COR-L47 (cell line): ENCODE results near the gene EFS.
"Not testable (repeated sequence)": the region's sequence is repeated elsewhere in the genome, so short reads cannot be mapped to it uniquely, and the experiment has no call there.

Source experiments
- DNase-seq: peaks from one replicate; lab custom pipeline; 2025; lab: John Stamatoyannopoulos, UW

The EFS gene

DNA sequence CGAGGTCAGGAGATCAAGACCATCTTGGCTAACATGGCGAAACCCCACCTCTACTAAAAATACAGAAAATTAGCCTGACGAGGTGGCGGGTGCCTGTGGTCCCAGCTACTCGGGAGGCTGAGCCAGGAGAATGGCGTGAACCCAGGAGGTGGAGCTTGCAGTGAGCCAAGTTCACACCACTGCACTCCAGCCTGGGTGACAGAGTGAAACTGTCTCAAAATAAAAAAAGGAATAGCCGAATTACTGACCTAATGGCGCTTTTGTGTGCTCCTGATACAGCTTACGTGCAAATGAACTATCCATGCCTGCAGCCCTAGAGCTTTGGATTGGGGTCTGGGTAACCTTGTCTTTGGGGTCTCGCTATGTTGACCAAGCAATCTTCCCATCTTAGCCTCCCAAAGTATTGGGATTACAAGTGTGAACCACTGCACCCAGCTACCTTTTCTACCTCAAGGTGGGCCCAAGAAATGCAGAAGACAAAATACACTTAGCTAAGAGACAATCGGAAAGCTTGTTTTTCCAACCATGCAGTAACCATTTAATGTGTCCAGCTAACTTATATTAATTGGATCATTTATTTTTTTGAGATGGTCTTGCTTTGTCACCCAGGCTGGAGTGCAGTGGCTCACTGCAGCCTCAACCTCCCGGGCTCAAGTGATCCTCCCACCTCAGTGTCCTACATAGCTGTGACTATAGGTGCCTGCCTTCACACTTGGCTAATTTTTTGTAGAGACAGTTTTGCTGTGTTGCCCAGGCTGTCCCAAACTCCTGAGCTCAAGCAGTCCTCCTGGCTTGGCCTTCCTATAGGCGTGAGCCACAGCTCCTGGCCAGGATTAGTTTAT is 38.3 kb downstream of the EFS start:
- DNase-seq = no peak

DNA sequence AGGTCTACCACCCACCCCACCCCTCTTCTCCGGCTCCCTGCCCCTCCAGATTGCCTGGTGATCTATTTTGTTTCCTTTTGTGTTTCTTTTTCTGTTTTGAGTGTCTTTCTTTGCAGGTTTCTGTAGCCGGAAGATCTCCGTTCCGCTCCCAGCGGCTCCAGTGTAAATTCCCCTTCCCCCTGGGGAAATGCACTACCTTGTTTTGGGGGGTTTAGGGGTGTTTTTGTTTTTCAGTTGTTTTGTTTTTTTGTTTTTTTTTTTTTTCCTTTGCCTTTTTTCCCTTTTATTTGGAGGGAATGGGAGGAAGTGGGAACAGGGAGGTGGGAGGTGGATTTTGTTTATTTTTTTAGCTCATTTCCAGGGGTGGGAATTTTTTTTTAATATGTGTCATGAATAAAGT is 39.2 kb downstream of the EFS start:
- DNase-seq = not testable (repeated sequence)

DNA sequence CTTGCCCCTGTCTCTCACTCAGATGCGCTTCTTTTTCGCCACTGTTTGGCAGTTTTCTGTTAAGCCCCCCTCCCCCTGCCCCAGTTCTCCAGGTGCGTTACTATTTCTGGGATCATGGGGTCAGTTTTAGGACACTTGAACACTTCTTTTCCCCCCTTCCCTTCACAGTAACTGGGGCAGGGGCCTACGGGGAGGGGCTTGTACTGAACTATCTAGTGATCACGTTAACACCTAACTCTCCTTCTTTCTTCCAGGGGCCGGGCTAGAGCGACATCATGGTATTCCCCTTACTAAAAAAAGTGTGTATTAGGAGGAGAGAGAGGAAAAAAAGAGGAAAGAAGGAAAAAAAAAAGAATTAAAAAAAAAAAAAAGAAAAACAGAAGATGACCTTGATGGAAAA is 40.0 kb downstream of the EFS start:
- DNase-seq = no peak

DNA sequence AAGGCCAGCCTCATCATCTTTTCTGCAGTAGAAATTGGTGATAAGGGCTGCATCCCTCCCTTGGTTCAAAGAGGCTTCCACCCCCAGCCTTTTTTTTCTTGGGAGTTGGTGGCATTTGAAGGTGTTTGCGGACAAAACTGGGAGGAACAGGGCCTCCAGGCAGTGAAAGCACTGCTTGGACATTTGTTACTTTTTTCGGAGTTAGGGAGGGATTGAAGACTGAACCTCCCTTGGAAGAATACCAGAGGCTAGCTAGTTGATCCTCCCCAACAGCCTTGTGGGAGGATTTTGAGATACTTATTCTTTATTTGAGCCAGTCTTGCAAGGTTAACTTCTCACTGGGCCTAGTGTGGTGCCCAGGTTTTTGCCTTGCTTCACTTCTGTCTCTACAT is 40.5 kb downstream of the EFS start:
- DNase-seq = no peak

DNA sequence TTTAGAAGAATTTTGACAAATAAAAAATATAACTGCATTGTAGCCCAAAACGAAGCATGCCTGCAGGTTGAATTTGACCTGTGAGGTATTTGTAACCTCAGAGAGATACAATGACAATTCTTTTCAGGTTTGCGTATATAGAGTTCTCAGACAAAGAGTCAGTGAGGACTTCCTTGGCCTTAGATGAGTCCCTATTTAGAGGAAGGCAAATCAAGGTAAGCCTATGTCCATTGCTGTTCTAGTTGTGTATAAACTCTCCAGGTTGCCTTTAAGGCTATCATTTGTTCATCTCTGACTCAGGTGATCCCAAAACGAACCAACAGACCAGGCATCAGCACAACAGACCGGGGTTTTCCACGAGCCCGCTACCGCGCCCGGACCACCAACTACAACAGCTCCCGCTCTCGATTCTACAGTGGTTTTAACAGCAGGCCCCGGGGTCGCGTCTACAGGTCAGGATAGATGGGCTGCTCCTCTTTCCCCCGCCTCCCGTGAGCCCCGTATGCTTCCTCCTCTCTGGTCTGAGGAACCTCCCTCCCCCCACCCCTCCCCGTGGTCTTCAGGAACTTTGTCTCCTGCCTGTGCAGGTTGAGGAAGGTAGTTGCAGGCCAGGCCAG is 41.0 kb downstream of the EFS start:
- DNase-seq = no peak

DNA sequence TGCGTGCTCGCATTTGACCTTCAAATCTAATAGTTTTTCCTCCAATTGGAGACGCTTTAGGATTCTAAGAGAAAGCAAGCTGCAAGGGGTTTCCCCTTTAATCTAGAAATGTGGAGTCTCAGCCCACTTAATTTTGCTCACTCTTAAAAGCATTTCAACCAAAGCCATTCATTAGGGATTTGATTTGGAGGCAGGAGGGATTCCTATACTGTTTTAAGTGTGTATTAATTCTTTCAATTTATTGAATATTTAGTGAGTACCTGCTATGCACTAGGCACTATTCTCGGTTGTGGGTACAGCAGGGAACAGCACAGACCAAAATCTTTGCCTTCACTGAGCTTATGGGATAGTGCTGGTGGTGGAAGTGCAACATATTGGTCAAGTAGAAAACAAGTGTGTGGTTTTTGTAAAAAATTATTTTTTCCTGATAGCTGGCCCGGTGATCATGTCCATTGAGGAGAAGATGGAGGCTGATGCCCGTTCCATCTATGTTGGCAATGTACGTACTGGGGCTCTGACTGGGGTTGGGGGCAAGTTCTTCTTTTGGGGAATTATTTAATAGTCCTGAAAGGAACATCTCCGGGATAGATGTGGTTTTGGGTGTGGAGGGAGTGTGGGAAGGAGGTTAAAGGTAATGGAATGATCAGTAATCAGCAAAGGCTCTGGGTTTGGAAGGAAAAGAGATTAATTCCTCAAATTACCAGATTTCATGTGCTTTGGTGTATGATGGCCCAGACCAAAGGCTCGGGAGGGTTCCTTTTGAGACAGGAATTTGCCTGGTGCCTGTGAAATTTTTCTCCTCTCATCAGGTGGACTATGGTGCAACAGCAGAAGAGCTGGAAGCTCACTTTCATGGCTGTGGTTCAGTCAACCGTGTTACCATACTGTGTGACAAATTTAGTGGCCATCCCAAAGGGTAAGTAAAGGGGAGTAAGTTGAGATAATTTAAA is 42.1 kb downstream of the EFS start:
- no peak for DNase-seq

DNA sequence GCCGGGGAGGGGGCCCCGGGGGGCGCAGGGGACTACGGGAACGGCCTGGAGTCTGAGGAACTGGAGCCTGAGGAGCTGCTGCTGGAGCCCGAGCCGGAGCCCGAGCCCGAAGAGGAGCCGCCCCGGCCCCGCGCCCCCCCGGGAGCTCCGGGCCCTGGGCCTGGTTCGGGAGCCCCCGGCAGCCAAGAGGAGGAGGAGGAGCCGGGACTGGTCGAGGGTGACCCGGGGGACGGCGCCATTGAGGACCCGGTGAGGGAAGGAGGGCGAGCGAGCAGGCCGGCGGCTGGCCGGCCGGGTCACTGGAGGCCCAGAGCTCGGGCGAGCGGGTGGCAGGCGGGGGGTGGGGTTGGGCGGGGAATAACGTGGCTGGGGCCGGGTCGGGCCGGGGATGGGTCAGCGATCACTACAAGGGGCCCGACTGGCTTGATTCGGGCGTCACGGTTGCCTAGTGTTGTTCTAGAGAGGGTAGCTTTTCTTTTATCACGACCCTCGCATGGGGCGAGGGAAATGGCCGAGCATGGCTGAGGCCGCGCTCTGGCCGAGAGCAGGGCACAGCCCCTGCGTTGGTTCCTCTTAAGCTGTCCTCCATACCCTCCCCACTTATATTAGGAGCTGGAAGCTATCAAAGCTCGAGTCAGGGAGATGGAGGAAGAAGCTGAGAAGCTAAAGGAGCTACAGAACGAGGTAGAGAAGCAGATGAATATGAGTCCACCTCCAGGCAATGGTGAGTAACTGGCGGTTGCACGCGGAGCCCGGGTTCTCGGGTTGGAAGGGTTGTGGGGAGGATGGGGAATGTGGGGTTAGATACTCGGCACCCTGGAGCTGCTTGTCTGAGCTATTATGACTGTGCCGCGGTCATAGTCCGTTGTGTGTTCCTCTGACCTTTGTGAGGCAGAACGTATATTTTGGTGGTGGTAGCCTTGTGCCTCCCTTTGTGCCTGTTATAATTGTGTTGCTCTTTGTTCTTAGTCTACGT is 43.1 kb downstream of the EFS start:
- DNase-seq = no peak

DNA sequence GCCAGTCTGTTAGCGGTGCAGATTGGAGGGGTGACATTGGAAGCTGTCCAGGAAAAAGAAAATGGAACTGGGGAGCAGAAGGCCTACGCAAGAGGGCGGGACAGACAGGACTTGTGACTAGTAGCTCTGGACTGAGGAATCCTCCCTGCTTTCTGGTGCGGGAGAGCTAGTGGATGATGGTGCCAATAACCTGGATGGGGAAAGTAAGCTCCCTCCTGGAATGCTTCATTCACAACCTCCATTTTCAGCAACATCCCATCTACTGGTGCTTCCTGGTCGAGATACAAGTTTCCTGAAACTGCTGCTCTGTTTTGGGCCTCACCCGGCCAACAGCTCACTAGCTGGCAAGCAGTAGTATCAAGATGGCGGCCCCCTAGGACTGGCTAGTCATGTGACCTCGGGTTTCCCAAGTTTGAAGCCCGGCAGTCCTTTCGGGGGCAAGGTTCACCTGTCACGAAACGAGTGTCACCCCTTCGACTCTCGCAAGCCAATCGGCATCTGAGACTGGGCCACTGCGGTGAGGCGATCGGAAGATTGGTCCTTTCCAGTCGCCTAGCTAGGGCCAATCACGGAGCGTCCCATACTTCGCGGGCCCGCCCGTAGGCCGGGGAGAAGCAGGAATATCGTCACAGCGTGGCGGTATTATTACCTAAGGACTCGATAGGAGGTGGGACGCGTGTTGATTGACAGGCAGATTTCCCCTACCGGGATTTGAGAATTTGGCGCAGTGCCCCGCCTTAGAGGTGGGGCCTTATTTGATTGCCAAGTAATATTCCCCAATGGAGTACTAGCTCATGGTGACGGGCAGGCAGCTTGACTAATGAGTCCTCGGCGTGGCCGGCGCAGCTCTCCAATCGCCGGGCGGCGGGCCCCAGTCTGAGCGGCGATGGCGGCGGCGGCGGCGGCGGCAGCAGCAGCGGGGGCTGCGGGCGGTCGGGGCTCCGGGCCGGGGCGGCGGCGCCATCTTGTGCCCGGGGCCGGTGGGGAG is 44.1 kb downstream of the EFS start, which contains the start of gene PABPN1:
Gene PABPN1 (plus strand): TSS at position 874 of the 988 bp plus-strand sequence. CDS start 13 bp downstream, at position 887.
- peak; percentile 100 for DNase-seq

DNA sequence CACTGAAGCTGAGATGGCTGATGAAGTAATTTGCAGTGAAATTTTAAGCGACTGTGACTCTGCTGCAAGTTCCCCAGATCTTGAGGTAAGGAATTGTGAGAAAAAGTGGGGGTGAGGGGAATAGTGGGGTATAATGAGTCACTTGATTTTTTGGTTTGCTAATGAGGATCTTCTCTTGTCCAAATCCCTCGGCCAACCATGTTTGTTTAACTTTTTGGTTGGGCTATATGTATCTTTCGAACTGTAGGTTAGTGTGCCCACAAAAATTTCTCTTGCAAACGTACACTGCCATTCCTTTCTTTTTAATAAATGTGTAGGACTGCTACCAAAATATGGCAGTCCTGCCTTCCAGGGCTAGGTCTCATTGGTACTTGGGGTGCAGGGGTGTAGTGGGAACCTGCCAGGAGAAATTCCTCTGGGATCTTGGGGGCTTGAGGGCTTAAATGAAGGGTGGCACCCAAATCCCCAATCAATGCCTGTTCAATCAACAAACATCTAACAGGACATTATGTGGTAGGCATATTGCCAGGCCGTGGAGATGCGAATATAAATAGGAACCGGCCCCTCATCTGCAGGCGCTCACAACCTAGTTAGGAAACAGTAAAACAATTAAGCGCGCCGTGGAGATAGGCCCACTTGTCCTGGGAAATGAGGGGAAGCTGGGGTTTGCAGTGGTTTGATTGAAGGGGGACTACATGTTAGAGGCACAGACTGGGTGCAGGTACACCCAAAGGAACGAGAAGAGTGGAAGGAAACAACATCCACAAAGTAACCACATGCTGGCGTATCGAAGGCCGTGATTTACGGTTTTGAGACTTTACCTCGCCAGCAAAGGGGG is 45.0 kb downstream of the EFS start:
- no peak for DNase-seq

DNA sequence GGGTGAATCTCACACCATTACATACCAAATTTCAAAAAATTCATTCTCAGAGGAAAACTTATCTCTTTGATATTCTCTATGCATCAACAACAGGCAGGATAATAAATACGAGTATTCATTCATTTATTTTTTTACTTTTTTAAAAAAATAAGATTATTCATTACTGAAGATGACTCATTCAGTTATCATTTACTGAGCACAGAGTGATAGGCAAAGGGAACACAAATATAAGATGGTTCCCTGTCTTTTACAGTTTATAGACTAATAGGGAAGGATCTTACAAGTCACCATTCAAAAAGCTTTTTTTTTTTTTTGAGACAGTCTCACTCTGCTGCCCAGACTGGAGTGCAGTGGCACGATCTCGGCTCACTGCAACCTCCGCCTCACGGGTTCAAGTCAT is 48.7 kb downstream of the EFS start:
- DNase-seq = no peak

DNA sequence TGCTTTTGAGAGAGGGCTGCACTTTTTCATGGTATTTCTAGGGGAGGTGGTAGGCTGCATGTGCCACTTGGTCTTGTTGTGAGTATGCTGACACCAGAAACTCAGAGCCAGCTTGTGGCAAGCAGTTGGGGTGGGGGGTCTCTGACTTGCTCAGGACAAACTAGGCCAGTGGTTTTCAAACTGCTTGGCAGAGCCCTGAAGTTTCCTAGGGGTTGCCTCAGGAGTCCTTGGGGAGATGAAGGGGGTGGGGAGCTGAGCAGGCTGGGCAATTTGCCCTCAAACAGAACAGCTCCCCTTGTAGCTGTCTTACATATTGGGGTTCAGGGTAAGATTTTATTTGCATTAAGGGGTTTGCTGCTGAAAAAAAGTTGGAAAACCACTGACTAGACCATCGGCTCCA is 54.4 kb downstream of the EFS start:
- DNase-seq = no peak

DNA sequence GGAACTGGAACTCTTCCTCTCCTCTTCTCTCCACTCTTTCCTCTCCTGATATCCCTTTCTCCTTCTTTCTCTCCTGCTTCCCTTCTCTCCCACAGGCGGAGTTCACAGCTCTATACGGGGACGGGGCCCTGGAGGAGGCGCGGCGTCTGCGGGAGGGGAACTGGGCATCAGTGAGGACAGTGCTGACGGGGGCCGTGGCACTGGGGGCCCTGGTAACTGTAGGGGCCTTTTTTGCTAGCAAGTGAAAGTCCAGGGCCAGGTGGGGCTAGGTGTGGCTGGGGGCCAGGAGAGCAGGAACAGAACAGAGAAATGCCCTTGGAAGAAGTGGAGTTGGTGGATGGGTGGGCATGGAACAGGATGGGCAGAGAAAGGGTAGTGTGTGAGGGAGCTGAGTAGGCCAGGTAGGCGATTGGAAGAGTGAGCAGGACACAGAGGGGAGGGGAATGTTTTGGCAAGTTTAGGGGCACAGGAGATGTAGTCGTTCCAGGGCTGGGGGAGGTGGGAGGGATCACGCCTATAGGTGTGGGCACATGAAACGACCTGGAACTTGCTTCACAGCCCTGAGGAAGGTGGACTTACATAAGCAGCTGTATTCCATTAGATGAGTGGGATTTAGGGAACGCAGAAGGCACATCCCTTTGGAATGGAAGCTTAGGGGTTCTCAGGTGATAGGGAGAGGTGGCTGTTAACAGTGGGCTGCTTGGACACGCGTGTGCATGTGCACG is 56.1 kb downstream of the EFS start:
- DNase-seq = no peak

DNA sequence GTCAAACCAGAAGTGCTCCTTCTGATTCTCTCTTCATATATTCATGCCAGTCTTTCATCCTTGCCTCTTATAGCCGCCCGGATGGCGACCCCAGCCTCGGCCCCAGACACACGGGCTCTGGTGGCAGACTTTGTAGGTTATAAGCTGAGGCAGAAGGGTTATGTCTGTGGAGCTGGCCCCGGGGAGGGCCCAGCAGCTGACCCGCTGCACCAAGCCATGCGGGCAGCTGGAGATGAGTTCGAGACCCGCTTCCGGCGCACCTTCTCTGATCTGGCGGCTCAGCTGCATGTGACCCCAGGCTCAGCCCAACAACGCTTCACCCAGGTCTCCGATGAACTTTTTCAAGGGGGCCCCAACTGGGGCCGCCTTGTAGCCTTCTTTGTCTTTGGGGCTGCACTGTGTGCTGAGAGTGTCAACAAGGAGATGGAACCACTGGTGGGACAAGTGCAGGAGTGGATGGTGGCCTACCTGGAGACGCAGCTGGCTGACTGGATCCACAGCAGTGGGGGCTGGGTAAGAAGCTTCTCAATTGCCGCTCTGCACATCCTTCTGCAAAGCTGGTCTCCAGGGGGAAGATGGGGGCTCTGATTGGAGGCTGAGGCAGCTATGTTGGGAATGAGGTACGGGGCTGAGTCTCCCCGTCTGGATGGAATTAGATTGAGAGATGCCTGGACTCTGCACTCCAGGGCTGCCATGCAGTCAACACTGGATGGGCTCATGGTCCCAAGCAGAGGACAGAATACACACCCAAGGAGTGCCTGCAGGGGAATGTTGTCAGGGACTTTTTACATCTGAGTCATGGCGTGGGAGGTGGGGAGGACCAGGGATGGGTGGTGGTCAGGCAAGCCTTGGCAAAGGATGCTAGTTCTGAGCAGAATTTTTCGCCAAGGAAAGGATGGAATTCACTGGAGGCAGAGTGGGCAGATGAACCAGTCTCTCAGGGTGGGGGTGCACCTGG is 57.0 kb downstream of the EFS start:
- no peak for DNase-seq

DNA sequence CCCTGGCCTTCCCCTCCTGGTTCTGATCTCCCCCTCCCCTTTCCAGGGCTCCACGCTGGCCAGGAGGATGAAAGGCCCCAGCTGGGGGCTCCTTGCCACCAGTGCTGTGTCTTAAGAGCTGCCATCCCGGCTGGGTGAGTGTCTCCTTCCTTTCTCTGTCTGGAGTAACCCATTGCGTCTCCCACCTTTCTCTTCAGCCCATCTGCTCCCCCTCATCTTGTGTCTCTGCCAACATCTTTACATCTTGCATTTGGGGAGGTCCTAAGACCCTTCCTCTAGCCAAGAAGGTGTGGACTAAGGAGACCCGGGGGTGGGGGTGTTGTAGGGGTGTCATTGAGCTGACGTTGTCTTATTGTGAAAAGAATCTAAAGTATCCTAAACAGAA is 57.8 kb downstream of the EFS start:
- no peak for DNase-seq

DNA sequence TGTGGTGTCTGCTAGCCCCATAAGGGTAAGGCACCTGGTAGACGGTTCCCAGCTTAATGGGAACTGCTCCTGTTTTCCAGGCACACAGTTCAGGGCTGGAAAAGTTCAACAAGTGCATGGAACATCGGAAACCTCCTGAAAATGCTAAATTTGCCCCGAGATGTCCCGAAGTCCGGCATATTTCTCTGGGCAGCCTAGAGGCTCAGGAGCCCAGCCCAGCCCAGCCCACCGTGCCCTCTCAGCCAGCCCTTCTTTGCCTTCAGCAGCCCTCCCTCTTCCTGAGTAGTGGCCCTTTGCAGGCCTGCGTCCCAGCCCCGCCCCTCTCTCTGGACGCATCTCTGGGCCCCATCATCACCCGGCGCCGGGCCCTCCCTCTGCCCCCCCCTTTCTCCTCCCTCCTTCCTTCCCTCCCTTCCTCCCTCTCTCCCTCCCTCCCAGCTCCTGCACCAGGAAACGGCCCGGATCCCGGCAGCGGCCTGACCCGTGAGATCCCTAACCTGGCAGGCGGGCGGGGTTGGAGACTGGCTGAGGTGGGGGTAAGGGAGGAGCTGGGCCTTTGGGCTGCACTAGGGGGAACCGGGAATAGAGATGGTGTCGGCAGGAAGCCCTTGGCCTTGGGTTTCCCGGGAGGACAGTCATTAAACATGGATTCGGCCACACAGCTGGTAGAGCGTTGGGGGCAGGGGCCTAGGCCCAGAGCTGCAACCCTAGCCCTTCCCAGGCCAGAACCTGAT is 58.4 kb downstream of the EFS start, which contains the start of gene BCL2L2:
Gene BCL2L2 (plus strand): TSS at position 422 of the 734 bp plus-strand sequence. CDS start 935 bp downstream, outside the sequence.
- DNase-seq = peak; percentile 83
